ENCODE results near the gene KARS1. TPM values are rescaled to one million over a fixed set of nuclear protein-coding genes. Genes with fewer than 3 reads are reported as not detected.
A peak's percentile ranks its signal among the peaks of the same experiment; 100 is the strongest.

Gene KARS1
- polyA plus RNA-seq, 3 donors from 2014 or later = 147 to 205 (median 181) TPM

- Mint-ChIP-seq H3K27ac (peak overlapping the region in 5 of 6 donors; percentile 7 to 82 (median 40)), H3K4me3 (peak overlapping the region; percentile 22 to 72 (median 59)), H3K9me3 (no peaks in the 10 kb centered on the region), H3K4me1 (peaks cover 36 to 63% of the 10 kb centered on the region in 2 donors), H3K27me3 (ENCODE audit: low read depth in 3 of 3) (peaks cover 4 to 14% (median 10%) of the 10 kb centered on the region in 3 donors), H3K36me3 (peaks cover 19 to 31% (median 26%) of the 10 kb centered on the region in 3 donors)
- no peak for DNase-seq
These were observed 3.0 kb downstream of the KARS1 start for GRCh38 chr16:75644240-75645012.

GRCh38 chr16:75640598-75640997, 6.9 kb downstream of the KARS1 start:
- Mint-ChIP-seq H3K27ac (peak overlapping the region in 1 of 6 donors; percentile 67), H3K36me3 (peaks cover 33 to 54% (median 34%) of the 10 kb centered on the region in 3 donors), H3K4me1 (peaks cover 19 to 55% of the 10 kb centered on the region in 2 donors), H3K4me3 (no peak overlapping the region), H3K27me3 (ENCODE audit: low read depth in 3 of 3) (no peaks in the 10 kb centered on the region), H3K9me3 (no peaks in the 10 kb centered on the region)
- DNase-seq = no peak

GRCh38 chr16:75635036-75635435, 12.4 kb downstream of the KARS1 start:
- peaks cover 43 to 69% (median 51%) of the 10 kb centered on the region in 3 donors for H3K36me3 Mint-ChIP-seq
- H3K27me3 Mint-ChIP-seq (ENCODE audit: low read depth in 3 of 3) = peaks cover 0 to under 1% (median 0%) of the 10 kb centered on the region in 3 donors
- H3K4me1 Mint-ChIP-seq = peaks cover 0 to 16% of the 10 kb centered on the region in 2 donors
- no peak for DNase-seq
- no peak overlapping the region for H3K4me3 Mint-ChIP-seq
- H3K27ac Mint-ChIP-seq = no peak overlapping the region
- no peaks in the 10 kb centered on the region for H3K9me3 Mint-ChIP-seq

GRCh38 chr16:75632857-75633256, 14.6 kb downstream of the KARS1 start:
- Mint-ChIP-seq H3K9me3 (no peaks in the 10 kb centered on the region), H3K4me1 (peaks cover 9 to 22% of the 10 kb centered on the region in 2 donors), H3K27ac (no peak overlapping the region), H3K4me3 (no peak overlapping the region), H3K27me3 (ENCODE audit: low read depth in 3 of 3) (peaks cover 0 to 2% (median 0%) of the 10 kb centered on the region in 3 donors), H3K36me3 (peaks cover 42 to 75% (median 49%) of the 10 kb centered on the region in 3 donors)
- DNase-seq = no peak

- H3K4me3 Mint-ChIP-seq = no peak overlapping the region
- peaks cover 3 to 6% (median 5%) of the 10 kb centered on the region in 3 donors for H3K27me3 Mint-ChIP-seq (ENCODE audit: low read depth in 3 of 3)
- H3K36me3 Mint-ChIP-seq = peaks cover 34 to 68% (median 43%) of the 10 kb centered on the region in 3 donors
- H3K27ac Mint-ChIP-seq = peak overlapping the region in 1 of 6 donors; percentile 31
- peaks cover 22 to 36% of the 10 kb centered on the region in 2 donors for H3K4me1 Mint-ChIP-seq
- DNase-seq = no peak
- no peaks in the 10 kb centered on the region for H3K9me3 Mint-ChIP-seq
These were observed 17.4 kb downstream of the KARS1 start for GRCh38 chr16:75630052-75630451.

- peaks cover 31 to 62% (median 38%) of the 10 kb centered on the region in 3 donors for H3K36me3 Mint-ChIP-seq
- no peaks in the 10 kb centered on the region for H3K9me3 Mint-ChIP-seq
- peak overlapping the region in 1 of 5 donors; percentile 38 for H3K4me3 Mint-ChIP-seq
- peaks cover 22 to 41% of the 10 kb centered on the region in 2 donors for H3K4me1 Mint-ChIP-seq
- peak overlapping the region in 3 of 6 donors; percentile 31 to 84 (median 38) for H3K27ac Mint-ChIP-seq
- H3K27me3 Mint-ChIP-seq (ENCODE audit: low read depth in 3 of 3) = peaks cover 5 to 6% (median 5%) of the 10 kb centered on the region in 3 donors
- no peak for DNase-seq
These were observed 18.3 kb downstream of the KARS1 start for GRCh38 chr16:75629132-75629531.

GRCh38 chr16:75628351-75628750, 19.1 kb downstream of the KARS1 start:
- no peak for DNase-seq
- peaks cover 7 to 10% (median 7%) of the 10 kb centered on the region in 3 donors for H3K27me3 Mint-ChIP-seq (ENCODE audit: low read depth in 3 of 3)
- no peaks in the 10 kb centered on the region for H3K9me3 Mint-ChIP-seq
- peak overlapping the region; percentile 32 to 76 (median 52) for H3K27ac Mint-ChIP-seq
- peaks cover 24 to 45% of the 10 kb centered on the region in 2 donors for H3K4me1 Mint-ChIP-seq
- no peak overlapping the region for H3K4me3 Mint-ChIP-seq
- H3K36me3 Mint-ChIP-seq = peaks cover 26 to 55% (median 33%) of the 10 kb centered on the region in 3 donors

- Mint-ChIP-seq H3K36me3 (peaks cover 26 to 55% (median 30%) of the 10 kb centered on the region in 3 donors), H3K4me1 (peaks cover 27 to 50% of the 10 kb centered on the region in 2 donors), H3K4me3 (peak overlapping the region in 1 of 5 donors; percentile 41), H3K27ac (peak overlapping the region; percentile 37 to 76 (median 62)), H3K9me3 (no peaks in the 10 kb centered on the region), H3K27me3 (ENCODE audit: low read depth in 3 of 3) (peaks cover 10 to 15% (median 11%) of the 10 kb centered on the region in 3 donors)
- DNase-seq = no peak
These were observed 19.6 kb downstream of the KARS1 start for GRCh38 chr16:75627851-75628250.

- H3K9me3 Mint-ChIP-seq = no peaks in the 10 kb centered on the region
- H3K27me3 Mint-ChIP-seq (ENCODE audit: low read depth in 3 of 3) = peaks cover 10 to 15% (median 11%) of the 10 kb centered on the region in 3 donors
- no peak for DNase-seq
- H3K27ac Mint-ChIP-seq = peak overlapping the region; percentile 13 to 80 (median 66)
- H3K4me1 Mint-ChIP-seq = peaks cover 36 to 61% of the 10 kb centered on the region in 2 donors
- no peak overlapping the region for H3K4me3 Mint-ChIP-seq
- peaks cover 23 to 48% (median 23%) of the 10 kb centered on the region in 3 donors for H3K36me3 Mint-ChIP-seq
These were observed 20.7 kb downstream of the KARS1 start for GRCh38 chr16:75626806-75627205.

- H3K4me1 Mint-ChIP-seq = peaks cover 47 to 73% of the 10 kb centered on the region in 2 donors
- H3K36me3 Mint-ChIP-seq = peaks cover 17 to 39% (median 18%) of the 10 kb centered on the region in 3 donors
- H3K27ac Mint-ChIP-seq = peak overlapping the region; percentile 45 to 84 (median 52)
- no peak for DNase-seq
- peak overlapping the region; percentile 18 to 59 (median 49) for H3K4me3 Mint-ChIP-seq
- peaks cover 8 to 16% (median 15%) of the 10 kb centered on the region in 3 donors for H3K27me3 Mint-ChIP-seq (ENCODE audit: low read depth in 3 of 3)
- no peaks in the 10 kb centered on the region for H3K9me3 Mint-ChIP-seq
These were observed 22.5 kb downstream of the KARS1 start for GRCh38 chr16:75624921-75625334.

GRCh38 chr16:75622761-75623605, 24.5 kb downstream of the KARS1 start, which contains the start of gene ADAT1:
Gene ADAT1, minus strand, starts transcription at chr16:75623281. Its CDS starts 2,482 bp downstream, at chr16:75620799.
- H3K27ac Mint-ChIP-seq = peak within 1 kb of the TSS; percentile 91 to 99 (median 98)
- H3K9me3 Mint-ChIP-seq = no peaks in the 10 kb centered on the region
- peaks cover 44 to 57% of the 10 kb centered on the region in 2 donors for H3K4me1 Mint-ChIP-seq
- H3K4me3 Mint-ChIP-seq = peak within 1 kb of the TSS; percentile 98 to 99 (median 99)
- peak; percentile 95 to 96 (median 95) for DNase-seq
- peaks cover 7 to 16% (median 15%) of the 10 kb centered on the region in 3 donors for H3K27me3 Mint-ChIP-seq (ENCODE audit: low read depth in 3 of 3)
- peaks cover 9 to 30% (median 14%) of the 10 kb centered on the region in 3 donors for H3K36me3 Mint-ChIP-seq

- Mint-ChIP-seq H3K4me1 (peaks cover 29 to 42% of the 10 kb centered on the region in 2 donors), H3K36me3 (peaks cover 9 to 28% (median 9%) of the 10 kb centered on the region in 3 donors), H3K9me3 (no peaks in the 10 kb centered on the region), H3K27ac (peak overlapping the region in 5 of 6 donors; percentile 18 to 98 (median 91)), H3K27me3 (ENCODE audit: low read depth in 3 of 3) (peaks cover 5 to 16% (median 9%) of the 10 kb centered on the region in 3 donors), H3K4me3 (peak overlapping the region in 2 of 5 donors; percentile 59 to 98)
- DNase-seq = no peak
These were observed 26.3 kb downstream of the KARS1 start for GRCh38 chr16:75621170-75621477.

All from immature natural killer cell (primary cell).